HepG2 (cell line): ENCODE data around the gene NPHS1. TPM values are rescaled to one million over a fixed set of nuclear protein-coding genes. Genes with fewer than 3 reads are reported as not detected.

ENCODE experiments used
- ATF7 ChIP-seq, 2 experiments: fragments of 450-650 bp in 1 of 2; sonication (generic) in 1 of 2; formaldehyde crosslinking in 1 of 2; IDR thresholded peaks; 2 replicates each; pipeline versions ENCODE4 v1.4.0 to v1.6.1; 2016 to 2020; ENCODE audit warnings: antibody characterized with exemption in 1 of 2, mild to moderate bottlenecking in 1 of 2, missing genetic modification reagents in 1 of 2
- DDIT3 ChIP-seq: sonication (generic); formaldehyde crosslinking; IDR thresholded peaks from 2 replicates; pipeline ENCODE4 v1.4.0; 2020; ENCODE audit warnings: mild to moderate bottlenecking, missing genetic modification reagents
- DNMT1 ChIP-seq: sonication (generic); formaldehyde crosslinking; IDR thresholded peaks from 2 replicates; pipeline ENCODE4 v1.5.1; 2020; ENCODE audit warnings: mild to moderate bottlenecking, missing genetic modification reagents
- ELF1 ChIP-seq: sonication (generic); formaldehyde crosslinking; IDR thresholded peaks from 2 replicates; pipeline ENCODE4 v1.4.0; 2020; ENCODE audit warnings: missing genetic modification reagents
- FOXA3 ChIP-seq: IDR thresholded peaks from 2 replicates; pipeline ENCODE4 v1.6.1; 2016; ENCODE audit warnings: missing genetic modification reagents, missing compliant biosample characterization
- HMGA1 ChIP-seq: sonication (generic); formaldehyde crosslinking; conservative IDR thresholded peaks from 2 replicates; pipeline ENCODE4 v1.4.0; 2020; ENCODE audit warnings: missing genetic modification reagents
- KDM2A ChIP-seq: sonication (generic); formaldehyde crosslinking; IDR thresholded peaks from 2 replicates; pipeline ENCODE4 v1.4.0; 2020; ENCODE audit warnings: low read depth, missing genetic modification reagents, borderline replicate concordance
- MXD3 ChIP-seq: IDR thresholded peaks from 2 replicates; pipeline ENCODE4 v1.6.1; 2016; ENCODE audit warnings: mild to moderate bottlenecking, missing biosample characterization, missing genetic modification reagents
- NR0B2 ChIP-seq: sonication (generic); formaldehyde crosslinking; IDR thresholded peaks from 2 replicates; pipeline ENCODE4 v1.4.0; 2020; ENCODE audit warnings: mild to moderate bottlenecking, missing genetic modification reagents
- NR3C1 ChIP-seq: sonication (generic); formaldehyde crosslinking; IDR thresholded peaks from 2 replicates; pipeline ENCODE4 v1.4.0; 2020; ENCODE audit warnings: missing genetic modification reagents
- PPARG ChIP-seq: conservative IDR thresholded peaks from 2 replicates; pipeline ENCODE4 v1.6.1; 2016; ENCODE audit warnings: missing biosample characterization, missing genetic modification reagents
- SMARCE1 ChIP-seq: fragments of 450-650 bp; IDR thresholded peaks from 2 replicates; pipeline ENCODE4 v1.6.1; 2017; ENCODE audit warnings: borderline replicate concordance
- SNAI1 ChIP-seq: sonication (generic); formaldehyde crosslinking; IDR thresholded peaks from 2 replicates; pipeline ENCODE4 v1.5.0; 2020; ENCODE audit warnings: mild to moderate bottlenecking, missing genetic modification reagents, borderline replicate concordance
- TEF ChIP-seq: sonication (generic); formaldehyde crosslinking; IDR thresholded peaks from 2 replicates; pipeline ENCODE4 v1.5.0; 2020; ENCODE audit warnings: missing genetic modification reagents
- ZMYM4 ChIP-seq: sonication (generic); formaldehyde crosslinking; IDR thresholded peaks from 2 replicates; pipeline ENCODE4 v1.8.1; 2023; ENCODE audit warnings: mild to moderate bottlenecking, missing genetic modification reagents
- ZNF564 ChIP-seq: sonication (generic); formaldehyde crosslinking; IDR thresholded peaks from 2 replicates; pipeline ENCODE4 v1.8.1; 2023; ENCODE audit warnings: mild to moderate bottlenecking, missing genetic modification reagents
- ZNF781 ChIP-seq: sonication (generic); formaldehyde crosslinking; IDR thresholded peaks from 2 replicates; pipeline ENCODE4 v1.5.1; 2020; ENCODE audit warnings: borderline replicate concordance, mild to moderate bottlenecking, missing genetic modification reagents; ENCODE audit errors: not compliant biosample characterization
- polyA plus RNA-seq, 8 experiments: library from polyadenylated mRNA; depleted of rRNA in 3 of 8; stranded (reverse) in 7 of 8; unstranded in 1 of 8; fragments of >200 nt; fragmentation: Illumina TruSeq in 4 of 8; extraction: Trizol in 4 of 8; gene quantifications; 2 replicates each; pipeline versions ENCODE4 v1.2.1 to v1.2.3, GENCODE V29; 2011 to 2016; ENCODE audit warnings: low read depth in 4 of 8, missing spikeins in 1 of 8, mixed read lengths in 1 of 8; ENCODE audit not compliant: insufficient read depth in 1 of 8
- total RNA-seq, 5 experiments: library from RNA; depleted of rRNA; stranded (reverse); fragments of >200 nt; fragmentation: Illumina TruSeq; extraction: Trizol; gene quantifications; 2 replicates each; pipeline ENCODE4 v1.2.3, GENCODE V29; 2016; ENCODE audit warnings: low read depth in 1 of 5
- TF ChIP-seq, protein P1 (sequence below): sonication (generic); formaldehyde crosslinking; IDR thresholded peaks from 2 replicates; pipeline ENCODE4 v1.5.0; 2020; ENCODE audit warnings: mild to moderate bottlenecking, missing genetic modification reagents, borderline replicate concordance
- TF ChIP-seq, protein P2 (sequence below): sonication (generic); formaldehyde crosslinking; IDR thresholded peaks from 2 replicates; pipeline ENCODE4 v1.4.0; 2020; ENCODE audit warnings: missing genetic modification reagents
- TF ChIP-seq, protein P3 (sequence below): sonication (generic); formaldehyde crosslinking; IDR thresholded peaks from 2 replicates; pipeline ENCODE4 v1.4.0; 2020; ENCODE audit warnings: missing genetic modification reagents, borderline replicate concordance
- TF ChIP-seq, protein P4 (sequence below): IDR thresholded peaks from 2 replicates; pipeline ENCODE4 v1.6.1; 2016

The NPHS1 gene
- total and polyA plus RNA-seq, 2 of the 13 experiments (the other 11 are each of a cell fraction or from before 2014, with no cell fraction given): not detected

GRCh38 chr19:35879770-35880317 is 27.5 kb upstream of the NPHS1 start (continued):
- TF ChIP-seq, protein P1, sequence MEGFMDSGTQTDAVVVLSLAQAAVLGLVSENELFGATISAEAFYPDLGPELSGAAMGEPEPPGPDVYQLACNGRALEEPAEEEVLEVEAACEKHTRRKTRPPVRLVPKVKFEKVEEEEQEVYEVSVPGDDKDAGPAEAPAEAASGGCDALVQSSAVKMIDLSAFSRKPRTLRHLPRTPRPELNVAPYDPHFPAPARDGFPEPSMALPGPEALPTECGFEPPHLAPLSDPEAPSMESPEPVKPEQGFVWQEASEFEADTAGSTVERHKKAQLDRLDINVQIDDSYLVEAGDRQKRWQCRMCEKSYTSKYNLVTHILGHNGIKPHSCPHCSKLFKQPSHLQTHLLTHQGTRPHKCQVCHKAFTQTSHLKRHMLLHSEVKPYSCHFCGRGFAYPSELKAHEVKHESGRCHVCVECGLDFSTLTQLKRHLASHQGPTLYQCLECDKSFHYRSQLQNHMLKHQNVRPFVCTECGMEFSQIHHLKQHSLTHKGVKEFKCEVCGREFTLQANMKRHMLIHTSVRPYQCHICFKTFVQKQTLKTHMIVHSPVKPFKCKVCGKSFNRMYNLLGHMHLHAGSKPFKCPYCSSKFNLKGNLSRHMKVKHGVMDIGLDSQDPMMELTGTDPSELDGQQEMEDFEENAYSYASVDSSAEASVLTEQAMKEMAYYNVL (CRISPR knock-in tag): peak; percentile 53; the same call in 1 of the 2 replicates
- TF ChIP-seq MXD3 (peak; percentile 97), DDIT3 (CRISPR knock-in tag) (no peak), KDM2A (peak; percentile 87), DNMT1 (no peak), ELF1 (CRISPR knock-in tag) (no peak), ZNF564 (CRISPR knock-in tag) (peak; percentile 94), SNAI1 (peak; percentile 71; the same call in 1 of the 2 replicates), NR3C1 (CRISPR knock-in tag) (no peak), PPARG (CRISPR knock-in tag) (peak; percentile 85), FOXA3 (CRISPR knock-in tag) (peak; percentile 36; the same call in 1 of the 2 replicates), ATF7 (IDR thresholded peaks at IDR 0.05) (no peak), ATF7 (CRISPR knock-in tag; IDR thresholded peaks at IDR 0.05) (no peak), TEF (CRISPR knock-in tag) (peak; percentile 91), SMARCE1 (no peak), ZMYM4 (CRISPR knock-in tag) (peak; percentile 44; the same call in 1 of the 2 replicates), HMGA1 (no peak), NR0B2 (CRISPR knock-in tag) (peak; percentile 91), ZNF781 (peak; percentile 99)
- TF ChIP-seq, protein P2, sequence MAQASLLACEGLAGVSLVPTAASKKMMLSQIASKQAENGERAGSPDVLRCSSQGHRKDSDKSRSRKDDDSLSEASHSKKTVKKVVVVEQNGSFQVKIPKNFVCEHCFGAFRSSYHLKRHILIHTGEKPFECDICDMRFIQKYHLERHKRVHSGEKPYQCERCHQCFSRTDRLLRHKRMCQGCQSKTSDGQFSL (CRISPR knock-in tag): no peak
- TF ChIP-seq, protein P3, sequence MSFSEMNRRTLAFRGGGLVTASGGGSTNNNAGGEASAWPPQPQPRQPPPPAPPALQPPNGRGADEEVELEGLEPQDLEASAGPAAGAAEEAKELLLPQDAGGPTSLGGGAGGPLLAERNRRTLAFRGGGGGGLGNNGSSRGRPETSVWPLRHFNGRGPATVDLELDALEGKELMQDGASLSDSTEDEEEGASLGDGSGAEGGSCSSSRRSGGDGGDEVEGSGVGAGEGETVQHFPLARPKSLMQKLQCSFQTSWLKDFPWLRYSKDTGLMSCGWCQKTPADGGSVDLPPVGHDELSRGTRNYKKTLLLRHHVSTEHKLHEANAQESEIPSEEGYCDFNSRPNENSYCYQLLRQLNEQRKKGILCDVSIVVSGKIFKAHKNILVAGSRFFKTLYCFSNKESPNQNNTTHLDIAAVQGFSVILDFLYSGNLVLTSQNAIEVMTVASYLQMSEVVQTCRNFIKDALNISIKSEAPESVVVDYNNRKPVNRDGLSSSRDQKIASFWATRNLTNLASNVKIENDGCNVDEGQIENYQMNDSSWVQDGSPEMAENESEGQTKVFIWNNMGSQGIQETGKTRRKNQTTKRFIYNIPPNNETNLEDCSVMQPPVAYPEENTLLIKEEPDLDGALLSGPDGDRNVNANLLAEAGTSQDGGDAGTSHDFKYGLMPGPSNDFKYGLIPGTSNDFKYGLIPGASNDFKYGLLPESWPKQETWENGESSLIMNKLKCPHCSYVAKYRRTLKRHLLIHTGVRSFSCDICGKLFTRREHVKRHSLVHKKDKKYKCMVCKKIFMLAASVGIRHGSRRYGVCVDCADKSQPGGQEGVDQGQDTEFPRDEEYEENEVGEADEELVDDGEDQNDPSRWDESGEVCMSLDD (CRISPR knock-in tag): peak; percentile 89
- TF ChIP-seq, protein P4, sequence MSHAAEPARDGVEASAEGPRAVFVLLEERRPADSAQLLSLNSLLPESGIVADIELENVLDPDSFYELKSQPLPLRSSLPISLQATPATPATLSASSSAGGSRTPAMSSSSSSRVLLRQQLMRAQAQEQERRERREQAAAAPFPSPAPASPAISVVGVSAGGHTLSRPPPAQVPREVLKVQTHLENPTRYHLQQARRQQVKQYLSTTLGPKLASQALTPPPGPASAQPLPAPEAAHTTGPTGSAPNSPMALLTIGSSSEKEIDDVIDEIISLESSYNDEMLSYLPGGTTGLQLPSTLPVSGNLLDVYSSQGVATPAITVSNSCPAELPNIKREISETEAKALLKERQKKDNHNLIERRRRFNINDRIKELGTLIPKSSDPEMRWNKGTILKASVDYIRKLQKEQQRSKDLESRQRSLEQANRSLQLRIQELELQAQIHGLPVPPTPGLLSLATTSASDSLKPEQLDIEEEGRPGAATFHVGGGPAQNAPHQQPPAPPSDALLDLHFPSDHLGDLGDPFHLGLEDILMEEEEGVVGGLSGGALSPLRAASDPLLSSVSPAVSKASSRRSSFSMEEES: peak; percentile 87
